Measurements from ENCODE around the gene CDH22. TPM values are rescaled to one million over a fixed set of nuclear protein-coding genes. Genes with fewer than 3 reads are reported as not detected.

CDH22 gene
- total and polyA plus RNA-seq, 11 donors, result 0.03 to 0.90 (median 0.48) TPM

GRCh38 chr20:46269372-46269771, 38.9 kb downstream of the CDH22 start:
- intact Hi-C loops (cut with DNase I), result no loop called here
- TF ChIP-seq POLR2A (IDR thresholded peaks at IDR 0.05) (no peak), CTCF (IDR thresholded peaks at IDR 0.05) (no peak)
- H3K27ac ChIP-seq, result no peak overlapping the region
- 69 to 88% (median 76%) methylated on average over 7 of the region's 7 CpGs for WGBS, 4 donors
- no peaks in the 10 kb centered on the region for H3K36me3 ChIP-seq
- no peak overlapping the region for H3K4me3 ChIP-seq
- ATAC-seq (no peak), DNase-seq (no peak)
- H3K9me3 ChIP-seq, result peaks cover 0 to 14% (median 0%) of the 10 kb centered on the region in 12 donors
- no peaks in the 10 kb centered on the region for H3K4me1 ChIP-seq
- H3K27me3 ChIP-seq, result peaks cover 0 to 76% (median 16%) of the 10 kb centered on the region in 9 donors

- Histone ChIP-seq H3K4me1 (no peaks in the 10 kb centered on the region), H3K4me3 (no peak overlapping the region), H3K27ac (no peak overlapping the region), H3K9me3 (peaks cover 0 to 14% (median 0%) of the 10 kb centered on the region in 12 donors), H3K36me3 (no peaks in the 10 kb centered on the region), H3K27me3 (peaks cover 0 to 71% (median 12%) of the 10 kb centered on the region in 9 donors)
- WGBS, 4 donors, result 59 to 67% (median 61%) methylated on average over 2 to 3 of the region's 3 CpGs
- TF ChIP-seq POLR2A (IDR thresholded peaks at IDR 0.05) (no peak), CTCF (IDR thresholded peaks at IDR 0.05) (no peak)
- no peak for ATAC-seq
- no peak for DNase-seq
- intact Hi-C loops (cut with DNase I), result no loop called here
These were observed 39.6 kb downstream of the CDH22 start for GRCh38 chr20:46268662-46269061.

GRCh38 chr20:46268131-46268614, 40.1 kb downstream of the CDH22 start:
- no peak overlapping the region for H3K4me3 ChIP-seq
- peaks cover 0 to 69% (median 12%) of the 10 kb centered on the region in 9 donors for H3K27me3 ChIP-seq
- no peak for TF ChIP-seq POLR2A (IDR thresholded peaks at IDR 0.05)
- no peak for TF ChIP-seq CTCF (IDR thresholded peaks at IDR 0.05)
- peaks cover 0 to 11% (median 0%) of the 10 kb centered on the region in 12 donors for H3K9me3 ChIP-seq
- no peak overlapping the region for H3K27ac ChIP-seq
- intact Hi-C loops (cut with DNase I), result no loop called here
- DNase-seq (no peak), ATAC-seq (no peak)
- 17 to 28% (median 18%) methylated on average over 15 to 19 of the region's 19 CpGs for WGBS, 4 donors
- H3K4me1 ChIP-seq, result no peaks in the 10 kb centered on the region
- no peaks in the 10 kb centered on the region for H3K36me3 ChIP-seq

- ATAC-seq, result no peak
- WGBS, 4 donors, result 40 to 52% (median 46%) methylated on average over 11 of the region's 11 CpGs
- no peak overlapping the region for H3K27ac ChIP-seq
- no peaks in the 10 kb centered on the region for H3K36me3 ChIP-seq
- H3K9me3 ChIP-seq, result peaks cover 0 to 3% (median 0%) of the 10 kb centered on the region in 12 donors
- intact Hi-C loops (cut with DNase I), result no loop called here
- no peaks in the 10 kb centered on the region for H3K4me1 ChIP-seq
- H3K4me3 ChIP-seq, result no peak overlapping the region
- DNase-seq, result no peak
- TF ChIP-seq CTCF (IDR thresholded peaks at IDR 0.05), result no peak
- TF ChIP-seq POLR2A (IDR thresholded peaks at IDR 0.05), result no peak
- H3K27me3 ChIP-seq, result peaks cover 0 to 67% (median 16%) of the 10 kb centered on the region in 9 donors
These were observed 40.9 kb downstream of the CDH22 start for GRCh38 chr20:46267108-46268105.
